HEK293 (cell line): ENCODE measurements around the gene PTPRN2.

Source experiments
- CTCF ChIA-PET: fragments of 350-600 bp; formaldehyde crosslinking; extraction: SDS; loops from one replicate; lab custom pipeline; 2021; ENCODE audit warnings: antibody characterized with exemption; lab: Yijun Ruan, JAX
- POLR2A ChIA-PET: fragments of 300-600 bp; formaldehyde crosslinking; extraction: SDS; loops from one replicate; lab custom pipeline; 2020; ENCODE audit warnings: antibody characterized with exemption, inconsistent platforms; lab: Yijun Ruan, JAX
- H3K27ac ChIP-seq: fragments of 200-500 bp; sonication (Bioruptor generic); 2 replicates; pipeline ENCODE4 v1.5.1; 2014; ENCODE audit warnings: low read depth, low read length, control low read depth, inconsistent platforms; ENCODE audit errors: extremely low read depth
- H3K36me3 ChIP-seq, 2 experiments: fragments of 200-500 bp in 1 of 2; sonication (Bioruptor generic) in 1 of 2; 1 replicate in 1 of 2; 2 replicates in 1 of 2; pipeline ENCODE4 v1.5.1; 2014 to 2017; ENCODE audit warnings: inconsistent platforms in 2 of 2, low read length in 2 of 2; ENCODE audit not compliant: control insufficient read depth in 2 of 2, insufficient read depth in 1 of 2
- H3K4me1 ChIP-seq: fragments of 200-500 bp; sonication (Bioruptor generic); 2 replicates; pipeline ENCODE4 v1.5.1; 2014; ENCODE audit warnings: mild to moderate bottlenecking, low read length, inconsistent platforms; ENCODE audit not compliant: control insufficient read depth, insufficient read depth
- H3K4me3 ChIP-seq: 2 replicates; pipeline ENCODE4 v1.5.1; 2011; ENCODE audit warnings: low read depth, mild to moderate bottlenecking, control low read depth, low read length, moderate library complexity
- H3K9me3 ChIP-seq: fragments of 200-500 bp; sonication (Bioruptor generic); 2 replicates; pipeline ENCODE4 v1.5.1; 2014; ENCODE audit warnings: low read depth, low read length, inconsistent platforms; ENCODE audit not compliant: control insufficient read depth, insufficient read depth
- BCL11B ChIP-seq: fragments of 450-650 bp; formaldehyde crosslinking; IDR thresholded peaks from 2 replicates; pipeline ENCODE4 v1.5.1; 2016; ENCODE audit warnings: low read depth, missing biosample characterization, missing genetic modification characterization
- HOXA7 ChIP-seq: sonication (generic); formaldehyde crosslinking; IDR thresholded peaks from 2 replicates; pipeline ENCODE4 v1.8.1; 2022; ENCODE audit warnings: missing genetic modification reagents, borderline replicate concordance
- KLF17 ChIP-seq: fragments of 450-650 bp; formaldehyde crosslinking; IDR thresholded peaks from 2 replicates; pipeline ENCODE4 v1.5.1; 2016; ENCODE audit warnings: missing biosample characterization, missing genetic modification characterization
- MZF1 ChIP-seq: fragments of 450-650 bp; formaldehyde crosslinking; IDR thresholded peaks from 2 replicates; pipeline ENCODE4 v1.5.1; 2017; ENCODE audit warnings: missing biosample characterization, missing genetic modification characterization, borderline replicate concordance
- OVOL3 ChIP-seq: fragments of 450-650 bp; formaldehyde crosslinking; IDR thresholded peaks from 2 replicates; pipeline ENCODE4 v1.5.1; 2016; ENCODE audit warnings: missing biosample characterization, missing genetic modification characterization
- PBX3 ChIP-seq: sonication (generic); formaldehyde crosslinking; IDR thresholded peaks from 2 replicates; pipeline ENCODE4 v1.8.1; 2022; ENCODE audit warnings: mild to moderate bottlenecking, moderate library complexity, missing genetic modification reagents
- RBAK ChIP-seq: fragments of 450-650 bp; formaldehyde crosslinking; IDR thresholded peaks from 2 replicates; pipeline ENCODE4 v1.5.1; 2016; ENCODE audit warnings: missing biosample characterization, missing genetic modification characterization
- SP2 ChIP-seq: fragments of 450-650 bp; formaldehyde crosslinking; IDR thresholded peaks from 2 replicates; pipeline ENCODE4 v1.5.1; 2016; ENCODE audit warnings: missing biosample characterization, missing genetic modification characterization
- ZBTB21 ChIP-seq: fragments of 450-650 bp; formaldehyde crosslinking; IDR thresholded peaks from 2 replicates; pipeline ENCODE4 v1.5.1; 2017; ENCODE audit warnings: missing biosample characterization, missing genetic modification characterization
- ZBTB44 ChIP-seq: fragments of 450-650 bp; IDR thresholded peaks from 2 replicates; pipeline ENCODE4 v1.5.1; 2018; ENCODE audit warnings: missing biosample characterization, mild to moderate bottlenecking, missing genetic modification characterization
- ZBTB7A ChIP-seq: fragments of 450-650 bp; formaldehyde crosslinking; IDR thresholded peaks from 2 replicates; pipeline ENCODE4 v1.5.1; 2016; ENCODE audit warnings: low read depth, missing biosample characterization, missing genetic modification characterization
- ZNF132 ChIP-seq: fragments of 450-650 bp; formaldehyde crosslinking; IDR thresholded peaks from 2 replicates; pipeline ENCODE4 v1.5.1; 2017; ENCODE audit warnings: missing biosample characterization, missing genetic modification characterization, borderline replicate concordance
- ZNF174 ChIP-seq: fragments of 450-650 bp; formaldehyde crosslinking; IDR thresholded peaks from 2 replicates; pipeline ENCODE4 v1.5.0; 2017; ENCODE audit warnings: missing biosample characterization, mild to moderate bottlenecking, missing genetic modification characterization
- ZNF211 ChIP-seq: fragments of 450-650 bp; formaldehyde crosslinking; IDR thresholded peaks from 2 replicates; pipeline ENCODE4 v1.5.1; 2016; ENCODE audit warnings: low read depth, missing biosample characterization, missing genetic modification characterization
- ZNF24 ChIP-seq: fragments of 450-650 bp; formaldehyde crosslinking; IDR thresholded peaks from 2 replicates; pipeline ENCODE4 v1.5.1; 2016; ENCODE audit warnings: missing biosample characterization, missing genetic modification characterization
- ZNF324 ChIP-seq: fragments of 450-650 bp; formaldehyde crosslinking; IDR thresholded peaks from 2 replicates; pipeline ENCODE4 v1.5.1; 2016; ENCODE audit warnings: missing biosample characterization, missing genetic modification characterization
- ZNF398 ChIP-seq: fragments of 450-650 bp; formaldehyde crosslinking; IDR thresholded peaks from 2 replicates; pipeline ENCODE4 v1.5.1; 2017; ENCODE audit warnings: missing biosample characterization, missing genetic modification characterization
- ZNF514 ChIP-seq: fragments of 450-650 bp; formaldehyde crosslinking; IDR thresholded peaks from 2 replicates; pipeline ENCODE4 v1.5.1; 2016; ENCODE audit warnings: missing biosample characterization, missing genetic modification characterization
- ZNF530 ChIP-seq: fragments of 450-650 bp; formaldehyde crosslinking; IDR thresholded peaks from 2 replicates; pipeline ENCODE4 v1.5.1; 2016; ENCODE audit warnings: low read depth, missing biosample characterization, missing genetic modification characterization
- ZNF555 ChIP-seq: fragments of 450-650 bp; formaldehyde crosslinking; conservative IDR thresholded peaks from 2 replicates; pipeline ENCODE4 v1.5.1; 2017; ENCODE audit warnings: missing biosample characterization, mild to moderate bottlenecking, missing genetic modification characterization, inconsistent platforms
- ZNF558 ChIP-seq: fragments of 450-650 bp; formaldehyde crosslinking; IDR thresholded peaks from 2 replicates; pipeline ENCODE4 v1.5.1; 2016; ENCODE audit warnings: missing biosample characterization, missing genetic modification characterization
- ZNF580 ChIP-seq: fragments of 450-650 bp; formaldehyde crosslinking; IDR thresholded peaks from 2 replicates; pipeline ENCODE4 v1.5.1; 2016; ENCODE audit warnings: missing biosample characterization, missing genetic modification characterization
- ZNF621 ChIP-seq: fragments of 450-650 bp; formaldehyde crosslinking; IDR thresholded peaks from 2 replicates; pipeline ENCODE4 v1.5.1; 2017; ENCODE audit warnings: missing biosample characterization, missing genetic modification characterization
- ZNF670 ChIP-seq: fragments of 450-650 bp; formaldehyde crosslinking; IDR thresholded peaks from 2 replicates; pipeline ENCODE4 v1.5.1; 2016; ENCODE audit warnings: missing biosample characterization, missing genetic modification characterization, low read depth
- ZNF776 ChIP-seq: fragments of 450-650 bp; formaldehyde crosslinking; IDR thresholded peaks from 2 replicates; pipeline ENCODE4 v1.5.0; 2017; ENCODE audit warnings: missing biosample characterization, missing genetic modification characterization, borderline replicate concordance
- ZNF830 ChIP-seq: fragments of 450-650 bp; IDR thresholded peaks from 2 replicates; pipeline ENCODE4 v1.5.0; 2018; ENCODE audit warnings: missing biosample characterization, missing genetic modification characterization, low read depth, mild to moderate bottlenecking, moderate library complexity

Gene PTPRN2

GRCh38 chr7:158547817-158548216 lies 39.8 kb downstream of the PTPRN2 start:
- Histone ChIP-seq H3K4me3 (no peak overlapping the region), H3K36me3 (no peaks in the 10 kb centered on the region), H3K27ac (no peak overlapping the region), H3K4me1 (no peaks in the 10 kb centered on the region), H3K9me3 (no peaks in the 10 kb centered on the region)
- CTCF ChIA-PET: no interaction called here
- TF ChIP-seq KLF17 (no peak), ZNF555 (tag by site-specific recombination) (no peak), RBAK (tag by site-specific recombination) (no peak), MZF1 (tag by site-specific recombination) (no peak)
- TF ChIP-seq, all 188 proteins: peak for 0
- POLR2A ChIA-PET: no interaction called here

GRCh38 chr7:158546626-158547025 lies 41.0 kb downstream of the PTPRN2 start:
- TF ChIP-seq ZBTB44 (no peak), RBAK (tag by site-specific recombination) (no peak), ZNF211 (no peak), SP2 (tag by site-specific recombination) (no peak), ZNF830 (tag by site-specific recombination) (no peak), OVOL3 (no peak), ZNF558 (tag by site-specific recombination) (no peak), ZNF580 (tag by site-specific recombination) (no peak), ZNF324 (tag by site-specific recombination) (no peak), HOXA7 (CRISPR knock-in tag) (no peak), ZNF174 (no peak), ZBTB21 (tag by site-specific recombination) (no peak), ZNF621 (tag by site-specific recombination) (no peak)
- TF ChIP-seq, all 188 proteins: peak for 0
- ChIA-PET POLR2A (no interaction called here), CTCF (interaction anchor here (0.6 kb wide), 1 partner anchor 45 kb away, joined by 4 read pairs; no protein-coding TSS in a partner anchor)
- Histone ChIP-seq H3K27ac (no peak overlapping the region), H3K9me3 (no peaks in the 10 kb centered on the region), H3K4me3 (no peak overlapping the region), H3K4me1 (no peaks in the 10 kb centered on the region), H3K36me3 (no peaks in the 10 kb centered on the region)

- Histone ChIP-seq H3K36me3 (no peaks in the 10 kb centered on the region), H3K4me1 (no peaks in the 10 kb centered on the region), H3K4me3 (no peak overlapping the region), H3K9me3 (no peaks in the 10 kb centered on the region), H3K27ac (no peak overlapping the region)
- CTCF ChIA-PET: interaction anchor here (0.6 kb wide), 1 partner anchor 44 kb away, joined by 4 read pairs; no protein-coding TSS in a partner anchor
- POLR2A ChIA-PET: no interaction called here
- TF ChIP-seq ZBTB7A (no peak), ZNF174 (no peak), ZNF24 (tag by site-specific recombination) (no peak), ZNF670 (tag by site-specific recombination) (no peak), ZNF514 (tag by site-specific recombination) (no peak), ZNF132 (tag by site-specific recombination) (no peak), ZNF776 (no peak), BCL11B (no peak), PBX3 (CRISPR knock-in tag) (no peak), ZNF398 (no peak), ZNF530 (no peak)
Measured at GRCh38 chr7:158546214-158546613, 41.4 kb downstream of the PTPRN2 start.
